Measurements from ENCODE around the gene DTX3L.

The DTX3L gene

DNA sequence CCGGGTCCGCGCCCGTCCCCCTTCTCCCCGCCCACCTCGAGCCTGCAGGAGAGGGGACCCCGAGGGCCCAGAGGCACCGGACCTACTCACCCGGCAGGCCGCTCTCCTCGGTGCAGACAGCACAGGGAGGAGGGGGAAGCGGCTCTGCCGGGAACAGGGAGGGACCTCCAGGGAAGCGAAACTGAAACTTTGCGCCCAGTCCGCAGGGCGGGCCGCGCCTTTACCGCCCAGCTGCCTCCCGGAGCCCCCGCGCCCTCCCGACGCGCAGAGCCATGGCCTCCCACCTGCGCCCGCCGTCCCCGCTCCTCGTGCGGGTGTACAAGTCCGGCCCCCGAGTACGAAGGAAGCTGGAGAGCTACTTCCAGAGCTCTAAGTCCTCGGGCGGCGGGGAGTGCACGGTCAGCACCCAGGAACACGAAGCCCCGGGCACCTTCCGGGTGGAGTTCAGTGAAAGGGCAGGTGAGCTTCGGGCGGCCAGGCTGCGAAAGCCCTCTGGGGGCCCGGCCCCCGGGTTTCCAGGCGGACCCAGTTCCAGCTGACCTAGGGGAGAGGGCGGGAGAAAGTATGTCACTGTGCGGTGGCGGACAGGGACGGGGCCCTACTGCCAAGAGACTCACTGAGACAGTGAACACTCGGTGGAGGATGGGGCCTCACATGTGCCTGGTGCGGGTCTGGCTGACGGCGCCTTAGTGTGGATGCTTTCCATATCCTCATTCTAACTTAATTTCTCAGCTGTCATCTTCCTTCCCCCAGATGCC, at the start of gene DTX3L, which contains the start of gene PARP9:
DTX3L (plus strand) TSS at position 184 of the 758 bp plus-strand sequence; CDS start at position 273, 89 bp downstream.
PARP9 (minus strand) TSS at position 146 of the 758 bp plus-strand sequence. CDS start 4,680 bp downstream, outside the sequence.
- ATAC-seq, result peak; percentile 91
- peak; percentile 73 to 84 for DNase-seq
- Mint-ChIP-seq H3K9me3 (no peaks in the 10 kb centered on the region), H3K4me3 (peak within 1 kb of the TSS; percentile 89 to 92), H3K27ac (peak within 1 kb of the TSS; percentile 98), H3K27me3 (no peaks in the 10 kb centered on the region), H3K4me1 (peaks cover 84% of the 10 kb centered on the region)

DNA sequence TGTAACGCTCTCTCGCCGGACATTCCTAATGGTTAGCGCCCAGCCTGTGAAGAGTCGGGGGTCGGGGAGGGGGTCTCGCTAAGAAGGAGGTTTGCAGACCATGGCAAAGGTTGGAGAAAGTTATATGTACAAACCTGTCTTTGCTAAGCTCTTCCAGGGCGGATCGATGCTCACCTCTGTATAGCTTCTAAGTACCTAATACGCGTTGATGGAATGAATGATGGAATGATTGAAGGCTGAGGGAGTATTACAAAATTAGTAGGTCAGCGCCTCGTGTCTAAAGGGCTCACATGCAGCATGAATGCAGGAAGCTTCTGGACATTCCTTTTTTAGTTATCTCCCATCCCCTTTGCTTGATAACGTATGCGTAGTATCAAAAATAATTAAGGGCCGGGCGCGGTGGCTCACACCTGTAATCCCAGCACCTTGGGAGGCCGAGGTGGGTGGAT, 49.1 kb upstream of the DTX3L start:
- Mint-ChIP-seq H3K9me3 (peaks cover 2 to 5% of the 10 kb centered on the region in 2 donors), H3K27me3 (peaks cover 10% of the 10 kb centered on the region), H3K27ac (peak overlapping the region in 1 of 2 donors; percentile 56), H3K4me3 (peak overlapping the region; percentile 85 to 87), H3K4me1 (peaks cover 47% of the 10 kb centered on the region)
- ATAC-seq (peak; percentile 9), DNase-seq (no peak)

- Mint-ChIP-seq H3K9me3 (peaks cover 0 to 4% of the 10 kb centered on the region in 2 donors), H3K27me3 (peaks cover 10% of the 10 kb centered on the region), H3K4me3 (no peak overlapping the region), H3K4me1 (peaks cover 43% of the 10 kb centered on the region), H3K27ac (no peak overlapping the region)
- no peak for DNase-seq
- ATAC-seq, result no peak
Observed at GRCh38 chr3:122515870-122516269, 48.3 kb upstream of the DTX3L start.

- ATAC-seq (no peak), DNase-seq (no peak)
- H3K9me3 Mint-ChIP-seq, result peaks cover 0 to 5% of the 10 kb centered on the region in 2 donors
- H3K4me3 Mint-ChIP-seq, result no peak overlapping the region
- H3K4me1 Mint-ChIP-seq, result peaks cover 34% of the 10 kb centered on the region
- H3K27ac Mint-ChIP-seq, result no peak overlapping the region
- H3K27me3 Mint-ChIP-seq, result peaks cover 10% of the 10 kb centered on the region
Observed at GRCh38 chr3:122516846-122517360, 47.2 kb upstream of the DTX3L start.

DNA sequence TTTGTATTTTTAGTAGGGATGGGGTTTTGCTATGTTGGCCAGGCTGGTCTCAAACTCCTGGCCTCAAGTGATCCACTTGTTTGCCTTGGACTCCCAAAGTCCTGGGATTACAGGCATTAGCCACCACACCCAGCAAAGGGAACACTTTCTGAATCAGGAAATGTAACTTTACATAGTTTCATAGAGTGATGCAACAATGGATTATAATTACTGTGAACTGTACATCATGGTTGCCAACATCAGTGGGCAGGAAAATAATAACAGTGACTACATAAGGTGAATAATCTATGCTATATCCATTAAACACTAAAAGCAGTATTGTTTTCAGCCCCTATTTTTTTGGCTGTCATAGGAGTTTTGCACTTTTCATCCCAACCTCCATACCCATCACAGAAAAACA, 44.4 kb upstream of the DTX3L start:
- DNase-seq (no peak), ATAC-seq (peak; percentile 55)
- no peak overlapping the region for H3K4me3 Mint-ChIP-seq
- peaks cover 10% of the 10 kb centered on the region for H3K27me3 Mint-ChIP-seq
- peaks cover 16% of the 10 kb centered on the region for H3K4me1 Mint-ChIP-seq
- peaks cover 0 to 5% of the 10 kb centered on the region in 2 donors for H3K9me3 Mint-ChIP-seq
- H3K27ac Mint-ChIP-seq, result peak overlapping the region; percentile 43 to 88

DNA sequence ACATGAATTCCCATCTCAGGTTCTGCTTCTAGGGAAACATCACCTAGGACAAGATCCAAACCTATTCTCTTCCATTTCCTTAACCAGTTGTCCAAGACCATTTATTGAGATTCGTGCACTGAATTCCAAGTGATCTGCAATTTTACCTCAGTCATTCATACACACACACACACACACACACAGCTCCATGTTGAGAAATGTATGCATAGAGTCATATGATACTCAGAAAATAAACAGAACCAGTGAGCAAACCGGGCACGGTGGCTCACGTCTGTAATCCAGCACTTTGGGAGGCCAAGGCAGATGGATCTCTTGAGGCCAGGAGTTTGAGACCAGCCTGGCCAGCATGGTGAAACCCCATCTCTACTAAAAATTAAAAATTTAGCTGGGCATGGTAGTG, 43.3 kb upstream of the DTX3L start:
- DNase-seq (no peak), ATAC-seq (no peak)
- peaks cover 0 to 5% of the 10 kb centered on the region in 2 donors for H3K9me3 Mint-ChIP-seq
- peaks cover 11% of the 10 kb centered on the region for H3K4me1 Mint-ChIP-seq
- H3K4me3 Mint-ChIP-seq, result no peak overlapping the region
- H3K27me3 Mint-ChIP-seq, result peaks cover 10% of the 10 kb centered on the region
- H3K27ac Mint-ChIP-seq, result peak overlapping the region in 1 of 2 donors; percentile 40

DNA sequence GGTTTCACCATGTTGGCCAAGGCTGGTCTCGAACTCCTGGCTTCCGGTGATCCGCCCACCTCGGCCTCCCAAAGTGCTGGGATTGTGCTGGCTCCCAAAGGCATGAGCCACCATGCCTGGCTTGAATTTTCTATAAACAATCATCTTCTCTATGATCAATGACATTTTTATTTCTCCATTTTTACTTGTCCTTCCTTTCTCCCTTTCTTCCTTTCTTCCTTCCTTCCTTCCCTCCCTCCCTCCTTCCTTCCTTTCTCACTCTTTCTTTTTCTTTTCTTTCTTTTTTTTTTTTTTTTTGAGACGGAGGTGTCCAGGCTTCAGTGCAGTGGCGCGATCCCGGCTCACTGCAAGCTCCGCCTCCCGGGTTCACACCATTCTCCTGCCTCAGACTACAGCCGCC, 40.8 kb upstream of the DTX3L start:
- peaks cover 11% of the 10 kb centered on the region for H3K4me1 Mint-ChIP-seq
- no peak for ATAC-seq
- H3K27me3 Mint-ChIP-seq, result peaks cover 10% of the 10 kb centered on the region
- H3K9me3 Mint-ChIP-seq, result peaks cover 0 to 5% of the 10 kb centered on the region in 2 donors
- H3K27ac Mint-ChIP-seq, result no peak overlapping the region
- H3K4me3 Mint-ChIP-seq, result no peak overlapping the region
- no peak for DNase-seq

GRCh38 chr3:122530164-122530563, 34.0 kb upstream of the DTX3L start:
- ATAC-seq, result no peak
- no peak overlapping the region for H3K4me3 Mint-ChIP-seq
- no peak for DNase-seq
- H3K9me3 Mint-ChIP-seq, result no peaks in the 10 kb centered on the region
- H3K4me1 Mint-ChIP-seq, result peaks cover 37% of the 10 kb centered on the region
- no peaks in the 10 kb centered on the region for H3K27me3 Mint-ChIP-seq
- H3K27ac Mint-ChIP-seq, result no peak overlapping the region

GRCh38 chr3:122533480-122533879, 30.7 kb upstream of the DTX3L start:
- peak overlapping the region in 1 of 2 donors; percentile 59 for H3K27ac Mint-ChIP-seq
- no peaks in the 10 kb centered on the region for H3K9me3 Mint-ChIP-seq
- peak overlapping the region; percentile 4 to 67 for H3K4me3 Mint-ChIP-seq
- peak; percentile 53 for ATAC-seq
- DNase-seq, result no peak
- peaks cover 47% of the 10 kb centered on the region for H3K4me1 Mint-ChIP-seq
- H3K27me3 Mint-ChIP-seq, result no peaks in the 10 kb centered on the region

DNA sequence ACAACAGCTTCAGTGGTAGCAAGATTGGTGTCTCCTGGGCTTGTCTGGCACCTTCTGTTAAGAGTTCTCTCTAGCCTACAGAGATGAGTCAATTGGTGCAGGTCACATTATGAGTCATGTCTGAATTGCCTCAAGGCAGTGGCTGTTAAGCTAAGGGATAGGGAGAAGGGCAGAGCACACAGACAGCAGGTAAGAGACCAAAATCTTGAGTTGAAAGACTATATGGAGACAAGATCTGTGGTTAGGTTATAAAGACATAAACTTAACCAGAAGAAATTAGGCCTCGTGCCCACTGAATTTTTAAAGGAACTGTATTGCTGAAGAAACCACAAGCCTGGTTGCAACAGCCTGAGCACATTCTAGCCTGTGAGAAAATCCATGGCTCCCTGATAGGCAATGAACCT, 30.2 kb upstream of the DTX3L start:
- no peaks in the 10 kb centered on the region for H3K9me3 Mint-ChIP-seq
- ATAC-seq, result peak; percentile 99
- DNase-seq, result peak; percentile 68 to 77
- peak overlapping the region; percentile 34 to 40 for H3K4me3 Mint-ChIP-seq
- peaks cover 48% of the 10 kb centered on the region for H3K4me1 Mint-ChIP-seq
- peak overlapping the region in 1 of 2 donors; percentile 59 for H3K27ac Mint-ChIP-seq
- H3K27me3 Mint-ChIP-seq, result no peaks in the 10 kb centered on the region

DNA sequence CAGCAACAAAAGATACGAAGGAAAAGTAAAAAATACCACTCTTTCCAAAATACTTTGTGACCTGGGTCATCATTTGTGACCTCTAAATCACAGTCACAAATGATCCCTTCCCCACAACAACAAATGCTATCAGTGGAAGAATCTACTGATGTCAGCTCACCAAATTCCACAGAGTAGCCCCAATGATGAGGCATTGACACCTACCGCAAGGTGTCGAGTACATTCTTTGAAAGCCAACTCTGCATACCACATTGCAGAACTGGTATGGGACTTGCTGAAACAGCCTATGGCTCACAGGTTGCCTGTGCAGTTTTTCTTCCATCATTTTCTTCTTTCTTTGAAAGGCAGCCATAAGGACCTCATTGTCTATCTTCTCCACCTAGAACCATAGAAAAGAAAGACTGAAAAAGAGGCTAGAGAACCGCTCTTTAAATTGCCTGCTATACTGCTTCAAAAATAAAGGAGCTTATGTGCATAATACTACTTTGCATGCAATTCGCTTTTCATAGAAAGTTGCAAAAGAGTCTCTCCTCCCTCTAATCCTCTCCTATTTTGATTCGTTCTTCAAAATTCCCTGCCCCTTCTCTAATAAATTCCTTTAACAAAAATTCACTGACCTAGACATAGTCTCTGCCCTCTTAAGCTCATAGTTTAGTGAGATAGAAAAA, 28.0 kb upstream of the DTX3L start:
- ATAC-seq (no peak), DNase-seq (no peak)
- no peaks in the 10 kb centered on the region for H3K9me3 Mint-ChIP-seq
- H3K4me1 Mint-ChIP-seq, result peaks cover 53% of the 10 kb centered on the region
- H3K27me3 Mint-ChIP-seq, result no peaks in the 10 kb centered on the region
- no peak overlapping the region for H3K4me3 Mint-ChIP-seq
- H3K27ac Mint-ChIP-seq, result no peak overlapping the region

GRCh38 chr3:122536632-122537001, 27.5 kb upstream of the DTX3L start:
- Mint-ChIP-seq H3K27me3 (no peaks in the 10 kb centered on the region), H3K9me3 (no peaks in the 10 kb centered on the region), H3K27ac (no peak overlapping the region), H3K4me3 (no peak overlapping the region), H3K4me1 (peaks cover 52% of the 10 kb centered on the region)
- no peak for DNase-seq
- no peak for ATAC-seq

- H3K27me3 Mint-ChIP-seq, result no peaks in the 10 kb centered on the region
- H3K4me1 Mint-ChIP-seq, result peaks cover 30% of the 10 kb centered on the region
- ATAC-seq, result no peak
- no peak overlapping the region for H3K27ac Mint-ChIP-seq
- no peak overlapping the region for H3K4me3 Mint-ChIP-seq
- no peaks in the 10 kb centered on the region for H3K9me3 Mint-ChIP-seq
- no peak for DNase-seq
Observed at GRCh38 chr3:122538956-122539490, 25.1 kb upstream of the DTX3L start.

GRCh38 chr3:122546151-122546550, 18.0 kb upstream of the DTX3L start:
- Mint-ChIP-seq H3K4me3 (no peak overlapping the region), H3K27ac (no peak overlapping the region), H3K9me3 (no peaks in the 10 kb centered on the region), H3K27me3 (no peaks in the 10 kb centered on the region), H3K4me1 (peaks cover 4% of the 10 kb centered on the region)
- no peak for DNase-seq
- no peak for ATAC-seq

GRCh38 chr3:122548076-122548475, 16.1 kb upstream of the DTX3L start:
- no peaks in the 10 kb centered on the region for H3K27me3 Mint-ChIP-seq
- no peak overlapping the region for H3K27ac Mint-ChIP-seq
- no peaks in the 10 kb centered on the region for H3K9me3 Mint-ChIP-seq
- no peak for DNase-seq
- no peak for ATAC-seq
- H3K4me1 Mint-ChIP-seq, result peaks cover 7% of the 10 kb centered on the region
- no peak overlapping the region for H3K4me3 Mint-ChIP-seq

DNA sequence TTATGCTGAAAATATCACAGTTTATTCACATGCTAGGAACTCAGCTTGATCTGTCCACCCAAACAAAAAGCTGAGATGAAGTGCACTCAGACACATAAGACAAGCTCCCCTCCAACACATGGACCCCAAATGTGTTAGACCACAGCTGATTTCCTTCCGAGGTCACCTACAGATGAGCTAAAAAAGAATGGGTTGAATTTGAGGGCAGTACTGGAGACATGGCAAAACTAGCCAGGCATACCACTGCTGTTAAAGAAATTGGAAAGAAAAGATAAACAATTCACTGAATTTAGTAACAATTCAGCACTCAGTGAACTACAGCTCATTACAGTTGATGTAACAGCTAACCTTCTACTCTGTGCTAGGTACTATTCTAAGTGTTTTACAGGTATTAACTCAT, 15.5 kb upstream of the DTX3L start:
- H3K27ac Mint-ChIP-seq, result no peak overlapping the region
- no peaks in the 10 kb centered on the region for H3K9me3 Mint-ChIP-seq
- ATAC-seq (no peak), DNase-seq (no peak)
- H3K4me3 Mint-ChIP-seq, result no peak overlapping the region
- no peaks in the 10 kb centered on the region for H3K27me3 Mint-ChIP-seq
- H3K4me1 Mint-ChIP-seq, result peaks cover 11% of the 10 kb centered on the region

All from stimulated activated naive CD8-positive, alpha-beta T cell treated with anti-CD3 and anti-CD28 coated beads, Interleukin-15, amount 100 ng/mL, for 72 hours (primary cell).